ENCODE measurements around the gene MGAT5.

MGAT5 gene

GRCh38 chr2:134301099-134301927 lies 47.4 kb downstream of the MGAT5 start:
- FAIRE-seq (no peak), DNase-seq (ENCODE audit: insufficient read length, low spot score) (no peak)

- DNase-seq (ENCODE audit: insufficient read length, low spot score) (no peak), FAIRE-seq (no peak)
These were observed 48.0 kb downstream of the MGAT5 start for GRCh38 chr2:134301928-134302260.

GRCh38 chr2:134304394-134305108 lies 50.7 kb downstream of the MGAT5 start:
- DNase-seq (ENCODE audit: insufficient read length, low spot score): no peak
- no peak for FAIRE-seq

GRCh38 chr2:134305109-134305491 lies 51.2 kb downstream of the MGAT5 start:
- no peak for FAIRE-seq
- DNase-seq (ENCODE audit: insufficient read length, low spot score): no peak

- no peak for DNase-seq (ENCODE audit: insufficient read length, low spot score)
- no peak for FAIRE-seq
These were observed 52.6 kb downstream of the MGAT5 start for GRCh38 chr2:134306521-134306920.

- FAIRE-seq (no peak), DNase-seq (ENCODE audit: insufficient read length, low spot score) (no peak)
These were observed 53.5 kb downstream of the MGAT5 start for GRCh38 chr2:134307334-134307733.

- FAIRE-seq: no peak
- no peak for DNase-seq (ENCODE audit: insufficient read length, low spot score)
These were observed 54.9 kb downstream of the MGAT5 start for GRCh38 chr2:134308474-134309385.

DNA sequence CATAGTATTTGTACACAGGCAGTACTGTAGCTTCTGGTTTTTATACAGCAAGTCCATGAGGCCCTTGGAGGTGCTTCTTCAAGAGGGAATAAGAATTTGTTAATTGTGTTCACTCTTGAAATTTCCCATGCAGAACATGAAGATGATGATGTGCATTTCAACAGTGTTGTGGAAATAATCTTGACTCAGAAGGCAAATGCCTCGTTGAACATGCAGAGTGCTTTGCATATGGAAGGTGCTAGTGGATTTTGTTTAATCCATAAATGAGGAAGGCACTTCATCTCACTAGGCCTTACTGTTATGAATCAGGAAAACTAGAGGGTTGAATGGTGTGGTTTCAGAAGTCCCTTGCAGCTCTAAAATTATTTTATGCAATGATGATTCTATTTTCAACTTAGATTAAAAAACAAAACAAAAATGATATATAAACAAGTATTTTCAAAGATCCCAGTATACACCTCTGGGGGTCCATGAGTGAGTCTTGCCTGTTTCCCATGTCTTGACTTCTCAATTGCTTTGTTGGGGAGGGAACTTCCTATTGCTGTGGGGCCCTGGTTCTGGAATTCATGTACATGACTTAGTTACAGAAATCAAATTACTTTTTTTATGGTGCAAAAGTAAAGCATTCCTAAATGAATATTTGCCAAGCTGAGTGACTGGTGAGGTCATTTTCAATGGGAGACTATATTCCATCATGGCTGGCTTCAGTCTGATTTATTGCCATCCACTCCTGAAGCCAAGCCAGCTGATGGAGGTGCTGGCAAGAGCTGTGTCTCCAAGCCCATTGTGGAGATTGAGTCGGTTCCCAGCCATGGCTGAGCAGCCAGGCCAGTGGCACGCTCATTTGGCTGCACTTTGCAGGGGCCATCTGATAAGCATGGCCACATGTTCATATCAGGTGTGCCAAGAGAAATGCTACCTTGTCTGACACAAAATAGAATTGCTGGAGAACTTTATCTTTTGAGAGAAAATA lies 56.5 kb downstream of the MGAT5 start:
- DNase-seq (ENCODE audit: insufficient read length, low spot score) (no peak), FAIRE-seq (no peak)

GRCh38 chr2:134312482-134312881 lies 58.6 kb downstream of the MGAT5 start:
- FAIRE-seq (no peak), DNase-seq (ENCODE audit: insufficient read length, low spot score) (no peak)

DNA sequence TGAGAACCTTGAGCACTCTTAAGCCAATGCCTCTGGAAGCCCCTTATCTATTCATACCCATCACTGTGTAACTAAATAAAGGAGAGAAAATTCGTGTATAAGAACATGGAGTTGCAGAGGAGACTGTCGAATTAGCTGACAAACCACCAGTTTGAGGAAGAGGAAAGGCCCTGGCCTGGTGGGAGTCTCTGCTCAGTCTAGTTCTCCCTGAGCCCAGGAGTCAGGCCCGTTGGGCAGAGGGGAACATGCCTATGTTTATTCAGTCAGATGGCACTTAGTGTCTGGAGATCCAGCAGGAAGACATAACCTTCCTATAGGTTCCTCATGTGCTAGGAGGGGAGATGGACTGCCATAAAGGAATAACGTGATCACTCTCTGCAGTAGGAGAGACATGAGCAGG lies 60.3 kb downstream of the MGAT5 start:
- no peak for DNase-seq (ENCODE audit: insufficient read length, low spot score)
- no peak for FAIRE-seq

DNA sequence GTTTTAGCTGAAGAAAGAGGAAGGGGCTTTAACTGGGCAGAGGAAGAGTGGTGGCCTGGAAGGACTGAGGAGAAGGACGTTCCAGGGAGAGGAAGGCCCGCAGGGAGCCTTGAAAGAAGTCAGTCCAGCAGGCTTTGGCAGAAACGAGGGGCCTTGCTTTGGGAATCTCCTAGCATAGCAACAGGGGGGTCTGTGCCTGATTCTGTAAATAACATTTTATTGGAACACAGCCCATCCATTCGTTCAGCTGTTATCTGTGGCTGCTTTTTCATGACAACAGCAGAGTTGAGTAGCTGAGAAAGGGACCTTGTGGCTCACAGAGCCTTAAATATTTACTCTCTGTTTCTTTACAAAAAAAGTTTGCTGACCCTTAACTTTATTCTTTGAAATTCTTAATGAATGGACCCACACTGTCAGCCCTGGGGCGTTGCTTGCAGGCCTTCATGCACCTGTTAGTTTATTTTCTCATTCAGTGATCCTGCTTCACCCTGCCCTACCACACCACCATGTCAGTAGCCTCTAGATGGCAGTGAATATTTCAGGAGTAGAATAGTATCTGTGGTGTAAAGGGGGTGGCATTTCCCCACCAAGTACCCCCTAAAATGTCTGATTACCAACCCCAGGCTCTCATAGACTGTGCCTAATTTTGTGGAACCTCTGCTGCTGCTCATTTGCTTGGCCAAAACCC lies 61.0 kb downstream of the MGAT5 start:
- FAIRE-seq: no peak
- no peak for DNase-seq (ENCODE audit: insufficient read length, low spot score)

DNA sequence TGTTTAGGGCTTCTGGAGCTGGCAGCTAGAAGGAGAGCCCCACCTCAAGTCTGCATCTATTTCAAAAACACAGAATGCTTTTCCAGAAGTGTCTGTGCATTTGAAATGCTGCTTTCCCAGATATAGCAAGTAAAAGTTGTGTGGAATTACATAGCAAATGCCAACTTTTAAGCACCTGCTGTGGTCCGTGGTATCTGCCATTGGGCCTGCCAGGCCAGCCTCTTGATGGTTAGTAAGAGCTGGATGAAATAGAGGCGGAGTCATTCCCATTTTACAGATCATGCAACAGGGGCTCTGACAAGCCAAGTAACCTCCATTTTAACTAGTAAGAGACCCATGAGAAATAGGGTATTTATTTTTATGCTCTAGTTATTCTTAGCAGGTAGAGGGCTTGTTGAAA lies 61.6 kb downstream of the MGAT5 start:
- DNase-seq (ENCODE audit: insufficient read length, low spot score) (no peak), FAIRE-seq (no peak)

GRCh38 chr2:134319596-134320254 lies 65.9 kb downstream of the MGAT5 start:
- DNase-seq (ENCODE audit: insufficient read length, low spot score) (no peak), FAIRE-seq (no peak)

DNA sequence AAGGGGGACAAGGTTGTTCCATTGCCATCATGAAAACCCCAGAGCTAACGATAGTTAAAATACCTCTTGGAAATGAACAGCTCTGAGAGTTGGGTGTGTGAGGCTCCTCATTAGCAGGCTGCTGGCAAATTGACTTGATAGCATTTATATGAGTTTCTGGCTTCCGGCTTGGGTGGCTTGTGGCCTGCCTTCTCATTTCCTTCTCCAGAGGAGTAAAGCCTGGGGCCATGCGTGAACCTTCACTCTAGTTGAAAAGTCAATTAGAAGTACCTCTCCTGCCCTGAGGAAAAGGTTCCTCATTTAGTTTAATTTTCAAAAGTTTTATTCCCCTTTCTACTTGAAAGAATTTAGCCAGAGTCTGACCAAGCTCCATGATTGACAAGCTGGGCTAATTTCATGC lies 67.1 kb downstream of the MGAT5 start:
- no peak for DNase-seq (ENCODE audit: insufficient read length, low spot score)
- FAIRE-seq: peak; percentile 21

DNA sequence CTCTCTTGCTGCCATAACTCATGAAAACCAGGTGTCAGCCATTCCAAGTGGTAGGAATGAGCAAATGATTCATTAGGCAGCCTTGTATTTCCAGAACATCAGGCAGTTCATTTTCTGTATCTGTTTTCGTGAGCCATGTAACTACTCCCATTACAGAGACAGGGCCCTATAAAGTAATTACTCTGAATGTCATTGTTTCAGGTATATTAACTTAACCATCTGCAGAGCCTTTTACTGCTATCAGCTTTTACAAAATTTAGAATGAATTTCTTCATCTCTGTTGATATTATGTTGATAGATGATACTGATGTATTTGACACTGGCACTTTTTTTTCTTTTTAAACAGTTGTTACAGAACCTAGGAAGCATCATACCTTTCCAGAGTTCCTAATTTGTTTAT lies 69.9 kb downstream of the MGAT5 start:
- DNase-seq (ENCODE audit: insufficient read length, low spot score) (no peak), FAIRE-seq (no peak)

GRCh38 chr2:134324430-134324829 lies 70.6 kb downstream of the MGAT5 start:
- FAIRE-seq (no peak), DNase-seq (ENCODE audit: insufficient read length, low spot score) (no peak)

DNA sequence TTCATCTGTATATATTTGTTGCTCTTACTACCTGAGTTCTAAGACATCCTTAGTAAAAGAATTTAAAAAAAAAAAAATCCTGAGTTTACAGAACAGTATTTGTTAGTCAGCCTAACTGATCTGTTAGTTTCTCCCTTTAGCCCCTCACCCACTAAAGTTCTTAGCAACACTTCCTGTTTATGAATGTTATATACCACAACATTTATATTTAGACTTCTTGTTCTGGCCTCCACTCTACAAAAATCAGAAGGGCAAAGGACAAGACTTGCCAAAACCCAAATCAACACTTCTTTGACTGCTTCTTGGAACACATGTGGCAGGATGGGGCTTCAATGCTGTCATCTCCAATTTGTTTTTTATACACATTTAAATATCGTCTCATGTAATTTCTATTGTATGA lies 71.1 kb downstream of the MGAT5 start:
- no peak for DNase-seq (ENCODE audit: insufficient read length, low spot score)
- FAIRE-seq: peak; percentile 86

DNA sequence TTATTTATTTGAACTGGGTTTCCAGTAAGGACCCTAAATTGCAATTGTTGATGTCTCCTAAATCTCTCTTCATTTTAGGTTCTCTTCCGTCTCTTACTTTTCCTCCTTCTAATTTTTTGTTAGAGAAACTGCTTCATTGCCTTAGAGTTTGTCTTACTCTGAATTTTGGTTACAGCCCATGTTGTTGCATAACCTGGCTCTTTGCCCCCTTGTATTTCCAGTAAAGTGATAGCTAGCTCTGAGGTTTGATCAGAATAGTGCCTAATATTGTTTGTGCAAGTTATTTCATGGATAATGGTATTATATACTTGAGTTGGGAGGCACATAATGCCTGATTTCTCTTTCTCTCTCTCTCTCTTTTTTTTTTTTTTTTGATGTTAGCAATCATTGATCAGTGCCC lies 71.8 kb downstream of the MGAT5 start:
- no peak for FAIRE-seq

GRCh38 chr2:134327367-134327766 lies 73.5 kb downstream of the MGAT5 start:
- FAIRE-seq (no peak), DNase-seq (ENCODE audit: insufficient read length, low spot score) (no peak)

More for the DNA sequence above, 71.8 kb downstream of the MGAT5 start:
- no peak for DNase-seq (ENCODE audit: insufficient read length, low spot score)
